Heart right ventricle (tissue), 16 donors: ENCODE results near the gene ESPNL. TPM values are rescaled to one million over a fixed set of nuclear protein-coding genes. Genes with fewer than 3 reads are reported as not detected.
A peak's percentile ranks its signal among the peaks of the same experiment; 100 is the strongest.

Experiments used
- ATAC-seq, 8 donors: fragments of 200-7000 bp; cut with Tn5 transposase; one replicate each; pipeline ENCODE4 v1.9.1; 2020; ENCODE audit warnings: mild to moderate bottlenecking in 8 of 8, moderate library complexity in 8 of 8, moderate number of reproducible peaks in 1 of 8
- DNase-seq, 2 donors: peaks; one replicate each; pipeline ENCODE4 v3.0.0-alpha.2; 2020
- H3K27ac ChIP-seq, 10 donors: fragments of 200-600 bp; sonication (generic) in 2 of 10; one replicate each; pipeline versions ENCODE4 v1.5.0 to v1.8.0; 2020 to 2022; ENCODE audit warnings: mild to moderate bottlenecking in 3 of 10
- H3K27me3 ChIP-seq, 7 donors: fragments of 200-600 bp; one replicate each; pipeline ENCODE4 v1.8.0; 2021 to 2022; ENCODE audit warnings: mild to moderate bottlenecking in 2 of 7
- H3K36me3 ChIP-seq, 9 donors: fragments of 200-600 bp; sonication (generic) in 1 of 9; one replicate each; pipeline versions ENCODE4 v1.5.0 to v1.8.0; 2020 to 2022; ENCODE audit warnings: mild to moderate bottlenecking in 2 of 9
- H3K4me1 ChIP-seq, 9 donors: fragments of 200-600 bp; sonication (generic) in 1 of 9; one replicate each; pipeline versions ENCODE4 v1.5.0 to v1.8.0; 2020 to 2022; ENCODE audit warnings: mild to moderate bottlenecking in 4 of 9
- H3K4me3 ChIP-seq, 10 donors: fragments of 200-600 bp; sonication (generic) in 2 of 10; one replicate each; pipeline versions ENCODE4 v1.5.0 to v1.8.0; 2020 to 2022; ENCODE audit warnings: mild to moderate bottlenecking in 7 of 10, moderate library complexity in 2 of 10
- H3K9me3 ChIP-seq, 11 donors: fragments of 200-600 bp in 10 of 11; sonication (generic) in 2 of 11; one replicate each; pipeline versions ENCODE4 v1.5.0 to v1.8.0; 2013 to 2022; ENCODE audit warnings: mild to moderate bottlenecking in 2 of 11, control low read depth in 1 of 11, moderate library complexity in 1 of 11
- CTCF ChIP-seq, 9 donors: fragments of 200-600 bp; sonication (generic) in 2 of 9; IDR thresholded peaks; one replicate each; pipeline versions ENCODE4 v1.5.0 to v1.8.0; 2021 to 2022; ENCODE audit warnings: antibody characterized with exemption in 9 of 9, mild to moderate bottlenecking in 5 of 9, moderate library complexity in 1 of 9
- WGBS, 2 donors: extraction: QIAGEN DNeasy Blood & Tissue Kit; methylation state at CpG; one replicate each; pipeline ENCODE4 v1.1.7; 2013; ENCODE audit warnings: inconsistent platforms in 1 of 2; 5-methylcytosine and 5-hydroxymethylcytosine counted together
- intact Hi-C, 10 donors: fragments of 100-400 bp; cut with DNase I; formaldehyde crosslinking; loops; one replicate each; pipeline versions ENCODE4 v1.11.1 to v1.14.2; 2022
- polyA plus RNA-seq, 2 donors: library from polyadenylated mRNA; stranded (reverse); fragments of 200-250 nt; gene quantifications; one replicate each; pipeline ENCODE4 v1.2.3, GENCODE V29; 2013
- total RNA-seq, 10 donors: library from RNA; stranded (reverse); fragmentation: NEBNext Ultra II Directional in 3 of 10; extraction: Animal tissue kit (Norgen Biotek cat#: 25700) in 3 of 10; gene quantifications; one replicate each; pipeline versions ENCODE4 v1.2.1 to v1.2.4, GENCODE V29; 2021 to 2023
- donor health status: Arrhythmogenic right ventricular cardiomyopathy.
- donor health status: ischemic (EF 13 %, LVEDD 7.1; RV severe dilation, severe dysfunction).
- donor health status: healthy with polysubstance abuse.
- donor health status: DM: no; HTN: yes; CAD: no.
- donor health status: DM: no; HTN: no; CAD: no.
- donor health status: ischemic (EF 25% LVEDD 6.9; RV normal size, moderate dysfunction).
- donor health status: ischemic (EF 25% LVEDD 5.7; RV mildly dilated, moderate dysfunction).
- donor health status: healthy.
- donor health status: DM: yes; HTN: yes; CAD: no.
- donor health status: Ischemic cardiomyopathy.
- donor health status: ischemic (EF 35%, LVEDD 5.7; RV mildly dilated, moderate dysfunction).
- donor health status: nonischemic (EF 11% LVEDD 7.7; RV severe dilation, severe dysfunction).
- donor health status: DM: yes; HTN: yes; CAD: no.
- donor health status: PGD.
- donor health status: ischemic (EF 29% LVEDD 5.4; RV normal size, mild dysfunction).
- donor health status: nonischemic (EF 23%, LVEDD 6.1; RV moderate dilation, normal function).

Gene ESPNL
- total and polyA plus RNA-seq, 12 donors: 0.01 to 1.7 (median 0.33) TPM; not detected in 2

DNA sequence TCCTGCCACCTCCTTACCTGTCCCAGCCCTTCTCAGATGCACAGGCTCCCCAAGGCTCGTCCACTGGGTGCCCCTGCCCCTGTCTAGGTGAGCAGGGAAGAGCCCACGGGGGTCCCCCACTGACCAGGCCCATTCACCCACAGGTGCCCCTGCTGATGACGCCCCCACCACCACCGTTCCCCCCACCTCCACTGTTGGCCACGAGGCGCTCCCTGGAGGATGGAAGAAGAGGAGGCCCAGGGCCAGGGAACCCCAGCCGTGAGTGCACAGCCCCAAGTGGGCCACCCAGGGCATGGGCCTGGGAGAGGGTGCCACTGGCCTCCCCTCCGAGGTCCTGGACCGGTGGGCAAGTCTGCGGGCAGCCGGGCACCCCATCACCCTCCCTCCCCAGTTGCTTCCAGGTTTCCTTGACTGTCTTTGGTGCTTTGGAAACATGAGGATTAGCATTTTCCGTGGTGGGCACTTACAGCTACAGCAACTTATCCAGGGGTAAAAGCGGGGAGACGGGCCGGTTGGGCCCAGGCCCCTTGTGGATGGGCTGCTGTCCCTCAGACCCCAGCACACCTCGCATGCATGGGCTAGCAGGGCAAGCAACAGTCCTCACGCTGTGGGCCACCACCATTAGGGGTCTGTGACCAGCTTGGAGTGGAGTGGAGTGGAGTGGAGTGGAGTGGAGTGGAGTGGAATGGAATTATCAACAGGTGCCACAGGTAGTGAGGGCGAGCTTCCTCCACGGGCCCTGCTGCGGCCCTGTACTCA lies 25.2 kb downstream of the ESPNL start:
- TF ChIP-seq CTCF (IDR thresholded peaks at IDR 0.05): no peak
- H3K4me1 ChIP-seq: peaks cover 0 to 11% (median 0%) of the 10 kb centered on the region in 9 donors
- intact Hi-C loops: no loop called here
- H3K27ac ChIP-seq: no peak overlapping the region
- WGBS, 2 donors: 89 to 92% methylated on average over 20 of the region's 20 CpGs
- DNase-seq (peak in 1 of 2 donors; percentile 8), ATAC-seq (no peak)
- peaks cover 0 to 8% (median 0%) of the 10 kb centered on the region in 7 donors for H3K27me3 ChIP-seq
- H3K9me3 ChIP-seq: no peaks in the 10 kb centered on the region
- H3K4me3 ChIP-seq: no peak overlapping the region
- no peaks in the 10 kb centered on the region for H3K36me3 ChIP-seq

GRCh38 chr2:238126338-238126737 lies 26.2 kb downstream of the ESPNL start:
- DNase-seq (no peak), ATAC-seq (no peak)
- Histone ChIP-seq H3K27ac (no peak overlapping the region), H3K9me3 (no peaks in the 10 kb centered on the region), H3K4me1 (peaks cover 0 to 8% (median 0%) of the 10 kb centered on the region in 9 donors), H3K4me3 (no peak overlapping the region), H3K27me3 (no peaks in the 10 kb centered on the region), H3K36me3 (no peaks in the 10 kb centered on the region)
- intact Hi-C loops: no loop called here
- 96 to 98% methylated on average over 2 of the region's 2 CpGs for WGBS, 2 donors
- no peak for TF ChIP-seq CTCF (IDR thresholded peaks at IDR 0.05)

- peaks cover 0 to 8% (median 0%) of the 10 kb centered on the region in 9 donors for H3K4me1 ChIP-seq
- TF ChIP-seq CTCF (IDR thresholded peaks at IDR 0.05): no peak
- ATAC-seq (no peak), DNase-seq (no peak)
- H3K27ac ChIP-seq: no peak overlapping the region
- H3K27me3 ChIP-seq: no peaks in the 10 kb centered on the region
- intact Hi-C loops: no loop called here
- 79 to 88% methylated on average over 2 of the region's 2 CpGs for WGBS, 2 donors
- no peaks in the 10 kb centered on the region for H3K36me3 ChIP-seq
- no peaks in the 10 kb centered on the region for H3K9me3 ChIP-seq
- no peak overlapping the region for H3K4me3 ChIP-seq
Measured at GRCh38 chr2:238126775-238127164, 26.6 kb downstream of the ESPNL start.

DNA sequence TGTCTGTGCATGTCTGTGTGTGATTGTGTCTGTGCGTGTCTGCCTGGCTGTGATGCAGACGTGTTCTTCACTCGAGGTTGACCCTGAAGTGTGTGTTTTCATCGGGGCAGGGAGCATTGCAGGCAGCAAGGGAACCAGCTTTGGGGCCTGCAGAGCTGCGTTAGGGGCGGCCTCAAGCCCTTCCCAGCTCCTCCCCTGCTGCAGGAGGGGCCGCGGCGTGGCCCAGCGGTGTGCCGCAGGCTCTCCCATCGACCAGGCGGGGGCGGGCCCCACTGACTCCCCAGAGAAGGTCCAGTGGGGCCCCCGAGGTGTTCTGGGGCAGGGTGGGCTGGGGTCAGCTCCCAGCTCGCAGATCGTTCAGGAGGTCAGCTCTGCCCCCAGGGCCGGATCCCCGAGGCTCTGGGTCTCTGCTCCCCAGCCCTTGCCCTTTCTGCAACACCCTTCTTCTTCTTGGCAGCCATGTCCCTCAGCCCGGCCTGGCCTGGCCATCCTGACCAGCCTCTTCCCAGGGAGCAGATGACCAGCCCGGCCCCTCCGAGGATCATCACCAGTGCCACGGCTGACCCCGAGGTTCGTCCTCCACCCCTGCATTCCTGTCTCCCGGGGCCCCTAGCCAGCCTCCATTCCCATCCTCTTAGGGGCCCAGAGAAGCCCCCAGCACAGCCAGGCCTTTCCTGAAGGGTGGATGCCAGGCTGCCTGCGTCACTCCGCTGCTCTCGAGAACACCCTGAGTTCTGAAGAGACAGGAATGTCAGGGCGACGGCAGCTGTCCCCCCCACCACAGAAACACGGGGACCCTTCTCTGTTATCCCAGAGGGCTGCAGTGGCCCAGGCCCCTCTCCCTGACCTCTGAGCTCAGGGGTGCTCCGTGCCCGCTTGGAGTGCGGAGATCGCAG lies 27.3 kb downstream of the ESPNL start:
- Histone ChIP-seq H3K36me3 (no peaks in the 10 kb centered on the region), H3K27ac (no peak overlapping the region), H3K4me3 (peak overlapping the region in 4 of 10 donors; percentile 11 to 23 (median 16)), H3K4me1 (peaks cover 0 to 8% (median 0%) of the 10 kb centered on the region in 9 donors), H3K9me3 (no peaks in the 10 kb centered on the region), H3K27me3 (no peaks in the 10 kb centered on the region)
- DNase-seq (peak in 1 of 2 donors; percentile 41), ATAC-seq (peak; percentile 48 to 85 (median 75))
- WGBS, 2 donors: 48 to 55% methylated on average over 34 to 36 of the region's 36 CpGs
- peak in 2 of 9 donors; percentile 22 to 27 for TF ChIP-seq CTCF (IDR thresholded peaks at IDR 0.05)
- intact Hi-C loops: no loop called here
